SK-N-SH (cell line): ENCODE results near the gene TFB1M. TPM values are rescaled to one million over a fixed set of nuclear protein-coding genes. Genes with fewer than 3 reads are reported as not detected.

Experiments used
- CTCF ChIA-PET: fragments of 300-600, 350-600 bp; formaldehyde crosslinking; extraction: SDS; loops from one replicate; lab custom pipeline; 2021; lab: Yijun Ruan, JAX
- POLR2A ChIA-PET: fragments of 350-600 bp; sonication (Branson Sonifier 250); formaldehyde crosslinking; extraction: SDS; loops from one replicate; lab custom pipeline; 2020; ENCODE audit warnings: antibody characterized with exemption, inconsistent platforms; lab: Yijun Ruan, JAX
- DNase-seq: peaks from one replicate; pipeline ENCODE4 v3.0.0; 2012
- H2AFZ ChIP-seq: fragments of 200-600 bp; sonication (generic); 2 replicates; pipeline ENCODE4 v1.8.1; 2016; ENCODE audit warnings: antibody characterized with exemption, mild to moderate bottlenecking, low read depth
- H3F3A ChIP-seq: fragments of 200-600 bp; sonication (generic); replicated peaks from 2 replicates; pipeline ENCODE3; 2016; ENCODE audit warnings: antibody characterized with exemption, mild to moderate bottlenecking; ENCODE audit not compliant: insufficient read depth
- H3K27ac ChIP-seq, 2 experiments: fragments of 200-500 bp in 1 of 2; fragments of 200-600 bp in 1 of 2; sonication (Bioruptor generic) in 1 of 2; sonication (generic), shearing (Covaris generic) in 1 of 2; 2 replicates each; pipeline versions ENCODE4 v1.5.1 to v1.6.1; 2014 to 2016; ENCODE audit warnings: low read depth in 2 of 2, inconsistent platforms in 1 of 2, low read length in 1 of 2, mild to moderate bottlenecking in 1 of 2, mixed read lengths in 1 of 2
- H3K27me3 ChIP-seq: fragments of 200-600 bp; sonication (generic), shearing (Covaris generic); 2 replicates; pipeline ENCODE4 v1.6.1; 2016; ENCODE audit warnings: mixed run types; ENCODE audit not compliant: insufficient read depth
- H3K36me3 ChIP-seq, 2 experiments: fragments of 200-500 bp in 1 of 2; fragments of 200-600 bp in 1 of 2; sonication (Bioruptor generic) in 1 of 2; sonication (generic) in 1 of 2; replicated peaks in 1 of 2; 2 replicates each; pipeline versions ENCODE3 to v1.5.1; 2014 to 2016; ENCODE audit warnings: low read length in 1 of 2, mild to moderate bottlenecking in 1 of 2; ENCODE audit not compliant: insufficient read depth in 2 of 2, control insufficient read depth in 1 of 2
- H3K4me1 ChIP-seq, 2 experiments: fragments of 200-500 bp in 1 of 2; fragments of 200-600 bp in 1 of 2; sonication (Bioruptor generic) in 1 of 2; sonication (generic), shearing (Covaris generic) in 1 of 2; 2 replicates each; pipeline versions ENCODE4 v1.5.1 to v1.6.1; 2014 to 2016; ENCODE audit warnings: low read depth in 1 of 2, low read length in 1 of 2, mixed run types in 1 of 2; ENCODE audit not compliant: insufficient read depth in 2 of 2, control insufficient read depth in 1 of 2
- H3K4me2 ChIP-seq: fragments of 200-600 bp; sonication (generic), shearing (Covaris generic); 2 replicates; pipeline ENCODE4 v1.6.1; 2017; ENCODE audit warnings: mixed run types
- H3K4me3 ChIP-seq, 2 experiments: fragments of 200-500 bp in 1 of 2; fragments of 200-600 bp in 1 of 2; sonication (Bioruptor generic) in 1 of 2; sonication (generic), shearing (Covaris generic) in 1 of 2; 2 replicates each; pipeline versions ENCODE4 v1.5.1 to v1.8.1; 2014 to 2016; ENCODE audit warnings: low read depth in 2 of 2, inconsistent platforms in 1 of 2, low read length in 1 of 2, mild to moderate bottlenecking in 1 of 2, mixed read lengths in 1 of 2, moderate library complexity in 1 of 2
- H3K79me2 ChIP-seq: fragments of 200-600 bp; sonication (generic); 2 replicates; pipeline ENCODE4 v1.8.1; 2017; ENCODE audit warnings: mild to moderate bottlenecking; ENCODE audit not compliant: insufficient read depth
- H3K9ac ChIP-seq: fragments of 200-600 bp; sonication (generic); 2 replicates; pipeline ENCODE4 v1.6.1; 2017; ENCODE audit warnings: mixed run types
- H3K9me2 ChIP-seq: fragments of 200-600 bp; sonication (generic); 2 replicates; pipeline ENCODE4 v1.6.1; 2017; ENCODE audit warnings: mixed run types
- H3K9me3 ChIP-seq: fragments of 200-600 bp; sonication (generic); 2 replicates; pipeline ENCODE4 v1.6.1; 2017; ENCODE audit warnings: mixed run types, mild to moderate bottlenecking, moderate library complexity
- H4K20me1 ChIP-seq: fragments of 200-600 bp; sonication (generic); 2 replicates; pipeline ENCODE4 v1.6.1; 2017; ENCODE audit warnings: mild to moderate bottlenecking, mixed run types; ENCODE audit not compliant: insufficient read depth
- CHD2 ChIP-seq: fragments of 150-350 bp; IDR thresholded peaks from 2 replicates; pipeline ENCODE4 v1.6.1; 2018; ENCODE audit warnings: low read length; ENCODE audit not compliant: partially characterized antibody
- CTCF ChIP-seq: fragments of 200-600 bp; sonication (generic); IDR thresholded peaks from 2 replicates; pipeline ENCODE4 v1.6.1; 2017; ENCODE audit warnings: antibody characterized with exemption, mild to moderate bottlenecking, moderate library complexity
- ELF1 ChIP-seq: IDR thresholded peaks from 2 replicates; pipeline ENCODE4 v1.4.0; 2012
- EP300 ChIP-seq, 2 experiments: IDR thresholded peaks; 2 replicates each; pipeline versions ENCODE4 v1.4.0 to v1.6.1; 2012; ENCODE audit warnings: borderline replicate concordance in 1 of 2, low read depth in 1 of 2, low read length in 1 of 2
- FOSL2 ChIP-seq: IDR thresholded peaks from 2 replicates; pipeline ENCODE4 v1.4.0; 2012; ENCODE audit warnings: low read depth, mild to moderate bottlenecking, moderate library complexity, borderline replicate concordance
- GATA2 ChIP-seq: sonication (generic); formaldehyde crosslinking; IDR thresholded peaks from 2 replicates; pipeline ENCODE4 v1.5.0; 2020; ENCODE audit warnings: mild to moderate bottlenecking, missing genetic modification reagents
- JUND ChIP-seq: IDR thresholded peaks from 2 replicates; pipeline ENCODE4 v1.4.0; 2012
- MXI1 ChIP-seq: IDR thresholded peaks from 2 replicates; pipeline ENCODE4 v1.6.1; 2012; ENCODE audit warnings: mild to moderate bottlenecking, low read depth, low read length, improper control_type of control experiment
- NRF1 ChIP-seq: IDR thresholded peaks from 2 replicates; pipeline ENCODE4 v1.6.1; 2012; ENCODE audit warnings: low read depth, mild to moderate bottlenecking, low read length
- POLR2AphosphoS5 ChIP-seq: IDR thresholded peaks from 2 replicates; pipeline ENCODE4 v1.6.1; 2012; ENCODE audit warnings: low read depth, low read length
- RCOR1 ChIP-seq: fragments of 150-350 bp; IDR thresholded peaks from 2 replicates; pipeline ENCODE4 v1.6.1; 2017; ENCODE audit warnings: antibody characterized with exemption, low read length
- SMC3 ChIP-seq: IDR thresholded peaks from 2 replicates; pipeline ENCODE4 v1.6.1; 2012; ENCODE audit warnings: low read depth, low read length, improper control_type of control experiment
- TAF1 ChIP-seq: IDR thresholded peaks from 2 replicates; pipeline ENCODE4 v1.6.1; 2012; ENCODE audit warnings: low read depth, mild to moderate bottlenecking, low read length, moderate library complexity, borderline replicate concordance
- YY1 ChIP-seq: IDR thresholded peaks from 2 replicates; pipeline ENCODE4 v1.4.0; 2012; ENCODE audit warnings: low read depth, mild to moderate bottlenecking
- ZBTB33 ChIP-seq: IDR thresholded peaks from 2 replicates; pipeline ENCODE4 v1.4.0; 2012; ENCODE audit warnings: low read depth, borderline replicate concordance
- WGBS: methylation state at CpG from one replicate; pipeline ENCODE4 v1.1.6; 2017; ENCODE audit warnings: low lambda C conversion rate; 5-methylcytosine and 5-hydroxymethylcytosine counted together
- polyA plus RNA-seq, 3 experiments: library from polyadenylated mRNA; depleted of rRNA; stranded (reverse); fragments of >200 nt; gene quantifications; 2 replicates each; pipeline ENCODE4 v1.2.3, GENCODE V29; 2012
- TF ChIP-seq, protein P1 (sequence below): fragments of 150-350 bp; IDR thresholded peaks from 2 replicates; pipeline ENCODE4 v1.6.1; 2017; ENCODE audit warnings: antibody characterized with exemption, low read length, low read depth, borderline replicate concordance
- TF ChIP-seq, protein P2 (sequence below): IDR thresholded peaks from 2 replicates; pipeline ENCODE4; 2012

Gene TFB1M
- polyA plus RNA-seq, 1 of the 3 experiments (the other 2 are of a cell fraction), result 28.4 TPM

DNA sequence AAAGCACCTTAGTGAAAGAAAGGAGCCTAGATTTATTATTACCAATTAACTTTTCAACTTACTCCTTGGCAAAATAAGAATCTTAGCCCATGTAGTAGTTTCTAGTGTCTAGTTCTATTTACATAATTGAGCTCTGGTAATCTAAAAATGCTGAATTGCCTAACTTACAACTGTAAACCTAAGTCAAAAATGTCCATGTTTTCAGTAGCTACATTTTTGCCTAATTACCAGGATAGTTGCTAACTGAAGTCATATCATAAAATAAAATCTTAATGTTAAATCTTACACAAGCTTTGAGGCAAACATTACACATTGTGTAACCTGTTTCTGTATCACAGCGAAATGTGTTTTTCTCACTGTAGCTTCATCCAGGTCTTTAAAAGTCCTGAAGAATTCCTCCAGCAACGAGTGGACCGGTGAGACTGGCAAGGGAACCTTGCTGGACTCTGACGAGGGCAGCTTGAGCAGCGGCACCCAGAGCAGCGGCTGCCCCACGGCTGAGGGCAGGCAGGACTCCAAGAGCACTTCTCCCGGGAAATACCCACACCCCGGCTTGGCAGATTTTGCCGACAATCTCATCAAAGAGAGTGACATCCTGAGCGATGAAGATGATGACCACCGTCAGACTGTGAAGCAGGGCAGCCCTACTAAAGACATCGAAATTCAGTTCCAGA lies 58.0 kb downstream of the TFB1M start:
- Histone ChIP-seq H3K9me3 (no peaks in the 10 kb centered on the region), H4K20me1 (no peaks in the 10 kb centered on the region), H3K9me2 (no peaks in the 10 kb centered on the region), H3K4me3 (no peak overlapping the region), H3K4me2 (no peak overlapping the region), H3F3A (peaks cover 6% of the 10 kb centered on the region), H3K27ac (peak overlapping the region in 1 of 2 experiments; percentile 11; a peak in 1 of 4 replicates), H3K27me3 (no peaks in the 10 kb centered on the region), H2AFZ (no peak overlapping the region), H3K9ac (no peak overlapping the region), H3K36me3 (peaks cover 61 to 84% of the 10 kb centered on the region in 2 experiments), H3K4me1 (peaks cover 0 to 26% of the 10 kb centered on the region in 2 experiments; a peak in 3 of 4 replicates), H3K79me2 (no peaks in the 10 kb centered on the region; the same call in 1 of the 2 replicates)
- POLR2A ChIA-PET, result no interaction called here
- 71% methylated on average over 9 of the region's 13 CpGs for WGBS
- CTCF ChIA-PET, result interaction anchor here (1.1 kb wide), 1 partner anchor 12 kb away, joined by 3 read pairs; no protein-coding TSS in a partner anchor
- DNase-seq, result no peak
- TF ChIP-seq CHD2 (no peak), ZBTB33 (no peak), TAF1 (no peak), NRF1 (no peak), FOSL2 (no peak), SMC3 (no peak), POLR2AphosphoS5 (no peak), RCOR1 (no peak), ELF1 (no peak), MXI1 (no peak), JUND (no peak), EP300 (IDR thresholded peaks at IDR 0.05; ENCODE audit: borderline replicate concordance in 1 of 2, low read depth in 1 of 2, low read length in 1 of 2) (no peak), YY1 (no peak), CTCF (no peak), GATA2 (CRISPR knock-in tag) (no peak)
- TF ChIP-seq, protein P1, sequence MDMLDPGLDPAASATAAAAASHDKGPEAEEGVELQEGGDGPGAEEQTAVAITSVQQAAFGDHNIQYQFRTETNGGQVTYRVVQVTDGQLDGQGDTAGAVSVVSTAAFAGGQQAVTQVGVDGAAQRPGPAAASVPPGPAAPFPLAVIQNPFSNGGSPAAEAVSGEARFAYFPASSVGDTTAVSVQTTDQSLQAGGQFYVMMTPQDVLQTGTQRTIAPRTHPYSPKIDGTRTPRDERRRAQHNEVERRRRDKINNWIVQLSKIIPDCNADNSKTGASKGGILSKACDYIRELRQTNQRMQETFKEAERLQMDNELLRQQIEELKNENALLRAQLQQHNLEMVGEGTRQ, result no peak
- TF ChIP-seq, protein P2, sequence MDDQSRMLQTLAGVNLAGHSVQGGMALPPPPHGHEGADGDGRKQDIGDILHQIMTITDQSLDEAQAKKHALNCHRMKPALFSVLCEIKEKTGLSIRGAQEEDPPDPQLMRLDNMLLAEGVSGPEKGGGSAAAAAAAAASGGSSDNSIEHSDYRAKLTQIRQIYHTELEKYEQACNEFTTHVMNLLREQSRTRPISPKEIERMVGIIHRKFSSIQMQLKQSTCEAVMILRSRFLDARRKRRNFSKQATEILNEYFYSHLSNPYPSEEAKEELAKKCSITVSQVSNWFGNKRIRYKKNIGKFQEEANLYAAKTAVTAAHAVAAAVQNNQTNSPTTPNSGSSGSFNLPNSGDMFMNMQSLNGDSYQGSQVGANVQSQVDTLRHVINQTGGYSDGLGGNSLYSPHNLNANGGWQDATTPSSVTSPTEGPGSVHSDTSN, result no peak
